ENCODE measurements around the gene FADS1. TPM values are rescaled to one million over a fixed set of nuclear protein-coding genes. Genes with fewer than 3 reads are reported as not detected.
A peak's percentile ranks its signal among the peaks of the same experiment; 100 is the strongest.

Gene FADS1
- total and polyA plus RNA-seq, 2 of the 8 experiments (the other 6 are each of a cell fraction or from before 2014, with no cell fraction given) = 115 to 141 TPM

- TF ChIP-seq NRF1 (IDR thresholded peaks at IDR 0.05; ENCODE audit: low read depth, low read length) (no peak), SP2 (IDR thresholded peaks at IDR 0.05; ENCODE audit: low read length) (no peak), GTF2F1 (IDR thresholded peaks at IDR 0.05; ENCODE audit: borderline replicate concordance, low read depth, low read length) (peak; percentile 30; the same call in 1 of the 2 replicates), ZNF274 (IDR thresholded peaks at IDR 0.05; ENCODE audit: borderline replicate concordance, extremely low read depth, low read length) (no peak)
These were observed 24.3 kb downstream of the FADS1 start, which contains the start of the genes FEN1 and TMEM258 (continued) for GRCh38 chr11:61792310-61793082.
